GM23248 (cell line): ENCODE data around the gene YJEFN3. TPM values are rescaled to one million over a fixed set of nuclear protein-coding genes. Genes with fewer than 3 reads are reported as not detected.

Experiments used
- DNase-seq: peaks from one replicate; pipeline ENCODE4 v3.0.0-alpha.2; 2015
- H2AFZ ChIP-seq: fragments of 200-600 bp; sonication (generic); 2 replicates; pipeline ENCODE4 v1.6.1; 2016; ENCODE audit warnings: antibody characterized with exemption
- H3F3A ChIP-seq: fragments of 200-600 bp; sonication (generic); 2 replicates; pipeline ENCODE4 v1.6.1; 2016; ENCODE audit warnings: mild to moderate bottlenecking, antibody characterized with exemption, mixed run types; ENCODE audit not compliant: insufficient read depth
- H3K27ac ChIP-seq: fragments of 200-600 bp; sonication (generic); 2 replicates; pipeline ENCODE4 v1.5.1; 2016; ENCODE audit warnings: mild to moderate bottlenecking
- H3K27me3 ChIP-seq: fragments of 200-600 bp; sonication (generic); replicated peaks from 2 replicates; pipeline ENCODE4 v1.6.1; 2016; ENCODE audit warnings: mild to moderate bottlenecking; ENCODE audit not compliant: insufficient read depth
- H3K36me3 ChIP-seq: fragments of 200-600 bp; sonication (generic); 2 replicates; pipeline ENCODE4 v1.6.1; 2016; ENCODE audit warnings: low read depth, mild to moderate bottlenecking
- H3K4me1 ChIP-seq: fragments of 200-600 bp; sonication (generic); 2 replicates; pipeline ENCODE4 v1.6.1; 2016; ENCODE audit warnings: mild to moderate bottlenecking; ENCODE audit not compliant: insufficient read depth
- H3K4me2 ChIP-seq: fragments of 200-600 bp; sonication (generic); one replicate; pipeline ENCODE4 v1.6.1; 2016; ENCODE audit warnings: mild to moderate bottlenecking; ENCODE audit not compliant: unreplicated experiment
- H3K4me3 ChIP-seq: fragments of 200-600 bp; sonication (generic); 2 replicates; pipeline ENCODE4 v1.5.1; 2016; ENCODE audit warnings: mild to moderate bottlenecking
- H3K79me2 ChIP-seq: fragments of 200-600 bp; sonication (generic); 2 replicates; pipeline ENCODE4 v1.6.1; 2016; ENCODE audit warnings: mild to moderate bottlenecking; ENCODE audit not compliant: insufficient read depth
- H3K9ac ChIP-seq: fragments of 200-600 bp; sonication (generic); 2 replicates; pipeline ENCODE4 v1.6.1; 2016; ENCODE audit warnings: mild to moderate bottlenecking
- H3K9me2 ChIP-seq: fragments of 200-600 bp; sonication (generic); 2 replicates; pipeline ENCODE4 v1.6.1; 2016; ENCODE audit warnings: mixed run types, mild to moderate bottlenecking, moderate library complexity; ENCODE audit not compliant: insufficient read depth
- H3K9me3 ChIP-seq: fragments of 200-600 bp; sonication (generic); one replicate; pipeline ENCODE4 v1.6.1; 2017; ENCODE audit warnings: low read depth
- H4K20me1 ChIP-seq: fragments of 200-600 bp; sonication (generic); 2 replicates; pipeline ENCODE4 v1.6.0; 2016; ENCODE audit not compliant: insufficient read depth
- EZH2 ChIP-seq: fragments of 200-600 bp; sonication (generic); IDR thresholded peaks from 2 replicates; pipeline ENCODE4 v1.6.1; 2018; ENCODE audit warnings: antibody characterized with exemption, mild to moderate bottlenecking; ENCODE audit not compliant: insufficient read depth, poor library complexity, severe bottlenecking
- EZH2phosphoT487 ChIP-seq: fragments of 200-600 bp; sonication (generic); IDR thresholded peaks from 2 replicates; pipeline ENCODE4 v1.6.1; 2018; ENCODE audit warnings: antibody characterized with exemption, moderate library complexity, mild to moderate bottlenecking, low read depth; ENCODE audit not compliant: insufficient read depth
- WGBS, 2 experiments: methylation state at CpG; one replicate each; pipeline ENCODE4 v1.1.6; 2015 to 2017; ENCODE audit warnings: low lambda C conversion rate in 2 of 2, low coverage in 1 of 2; ENCODE audit errors: missing lambda C conversion rate in 2 of 2; 5-methylcytosine and 5-hydroxymethylcytosine counted together
- in situ Hi-C: fragments of 300-500 bp; cut with MboI; formaldehyde crosslinking; loops from 2 replicates; pipeline ENCODE4 v1.15.0; 2020
- polyA plus RNA-seq: library from polyadenylated mRNA; unstranded; fragments of >200 nt; fragmentation: Nextera tagmentation; extraction: Ambion mirVana; gene quantifications from 2 replicates; pipeline ENCODE4 v1.2.1, GENCODE V29; 2016
- total RNA-seq: library from RNA; depleted of rRNA; stranded (reverse); fragments of >200 nt; shearing (Covaris generic); gene quantifications from 2 replicates; pipeline ENCODE4 v1.2.3, GENCODE V29; 2014

Gene YJEFN3
- total and polyA plus RNA-seq, 2 experiments from 2014 or later, result 2.4 TPM; not detected in 1

DNA sequence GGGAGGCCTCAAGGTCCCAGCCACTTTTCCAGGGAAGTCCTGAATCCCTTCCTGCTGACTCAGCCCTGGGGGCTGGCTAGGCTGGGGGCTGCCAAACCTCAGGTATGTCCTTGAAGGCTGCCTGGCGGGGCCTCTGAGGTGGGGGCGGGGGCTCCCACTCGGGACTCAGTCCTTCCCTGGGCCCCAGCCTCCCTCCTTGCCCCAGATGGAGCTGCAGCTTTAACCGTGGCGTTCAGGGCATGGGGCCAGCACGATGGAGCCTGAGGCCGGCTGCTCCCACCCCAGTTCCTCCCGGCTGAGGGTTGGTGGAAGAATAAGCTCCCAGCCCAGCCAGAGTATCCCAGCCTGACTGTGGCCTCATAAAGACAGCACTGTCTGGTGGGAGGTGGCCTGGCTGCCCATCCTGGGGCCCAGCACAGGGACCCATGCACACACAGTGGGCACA, 21.8 kb downstream of the YJEFN3 start:
- TF ChIP-seq EZH2 (no peak), EZH2phosphoT487 (no peak)
- no peak overlapping the region for H3K9ac ChIP-seq
- H3K27ac ChIP-seq, result no peak overlapping the region
- H3K4me1 ChIP-seq, result no peaks in the 10 kb centered on the region
- DNase-seq, result peak; percentile 52
- WGBS, 2 experiments, result 8 to 26% methylated on average over 6 to 8 of the region's 8 CpGs
- no peaks in the 10 kb centered on the region for H3K9me2 ChIP-seq
- no peaks in the 10 kb centered on the region for H3K9me3 ChIP-seq
- H4K20me1 ChIP-seq, result no peaks in the 10 kb centered on the region
- H3K4me2 ChIP-seq, result no peak overlapping the region
- H3F3A ChIP-seq, result no peaks in the 10 kb centered on the region
- in situ Hi-C loops, result no loop called here
- no peaks in the 10 kb centered on the region for H3K79me2 ChIP-seq
- no peak overlapping the region for H2AFZ ChIP-seq
- H3K36me3 ChIP-seq, result no peaks in the 10 kb centered on the region
- no peaks in the 10 kb centered on the region for H3K27me3 ChIP-seq
- H3K4me3 ChIP-seq, result no peak overlapping the region

DNA sequence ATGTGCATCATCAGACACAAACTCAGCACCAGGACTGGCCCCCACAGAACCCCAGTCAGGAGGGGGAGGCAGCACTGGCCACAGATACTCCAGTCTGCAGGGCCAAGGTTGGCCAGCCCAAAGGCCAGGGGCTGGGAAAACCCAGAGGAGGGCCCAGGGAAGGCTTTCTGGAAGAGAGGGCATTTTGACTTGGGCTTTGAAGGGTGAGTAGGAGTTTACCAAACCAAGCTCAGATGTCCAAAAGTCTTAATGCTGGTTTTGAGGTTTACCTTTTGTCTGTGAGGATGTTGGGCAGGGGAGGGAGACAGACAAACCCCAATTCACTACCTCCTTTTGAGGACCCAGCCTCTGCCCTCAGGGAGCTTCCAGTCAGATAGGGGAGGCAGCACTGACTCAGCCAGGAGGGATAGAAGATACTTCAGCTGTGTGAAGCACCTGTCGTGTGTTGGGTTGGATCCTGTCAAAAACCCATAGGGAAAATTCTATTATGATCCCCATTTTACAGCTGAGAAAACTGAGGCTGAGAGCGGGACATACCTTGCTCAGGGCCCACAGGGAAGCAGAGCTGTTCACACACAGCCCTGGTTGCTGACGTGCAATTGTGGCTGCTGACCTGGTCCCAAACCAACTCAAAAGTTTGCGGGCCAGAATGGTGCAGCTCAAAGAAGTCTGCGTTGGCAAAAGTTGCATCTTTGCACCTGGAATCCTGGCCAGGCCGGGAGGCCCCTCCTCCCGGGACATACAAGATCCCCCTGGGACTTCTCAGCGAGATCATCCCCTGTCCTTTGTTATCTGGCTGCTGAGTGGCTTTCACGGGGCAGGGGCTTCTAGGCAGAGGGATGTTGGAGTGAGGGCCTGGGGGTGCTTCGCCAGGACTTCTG, 22.5 kb downstream of the YJEFN3 start:
- no peak overlapping the region for H2AFZ ChIP-seq
- H3K9ac ChIP-seq, result no peak overlapping the region
- H3K27me3 ChIP-seq, result no peaks in the 10 kb centered on the region
- no peak overlapping the region for H3K27ac ChIP-seq
- H3K9me3 ChIP-seq, result no peaks in the 10 kb centered on the region
- no peaks in the 10 kb centered on the region for H3K36me3 ChIP-seq
- no peak for TF ChIP-seq EZH2phosphoT487
- no peak for TF ChIP-seq EZH2
- H3K79me2 ChIP-seq, result no peaks in the 10 kb centered on the region
- no peaks in the 10 kb centered on the region for H4K20me1 ChIP-seq
- no peaks in the 10 kb centered on the region for H3K9me2 ChIP-seq
- 77 to 78% methylated on average over 10 of the region's 10 CpGs for WGBS, 2 experiments
- H3K4me1 ChIP-seq, result no peaks in the 10 kb centered on the region
- no peak overlapping the region for H3K4me2 ChIP-seq
- H3F3A ChIP-seq, result no peaks in the 10 kb centered on the region
- DNase-seq, result no peak
- in situ Hi-C loops, result no loop called here
- no peak overlapping the region for H3K4me3 ChIP-seq

DNA sequence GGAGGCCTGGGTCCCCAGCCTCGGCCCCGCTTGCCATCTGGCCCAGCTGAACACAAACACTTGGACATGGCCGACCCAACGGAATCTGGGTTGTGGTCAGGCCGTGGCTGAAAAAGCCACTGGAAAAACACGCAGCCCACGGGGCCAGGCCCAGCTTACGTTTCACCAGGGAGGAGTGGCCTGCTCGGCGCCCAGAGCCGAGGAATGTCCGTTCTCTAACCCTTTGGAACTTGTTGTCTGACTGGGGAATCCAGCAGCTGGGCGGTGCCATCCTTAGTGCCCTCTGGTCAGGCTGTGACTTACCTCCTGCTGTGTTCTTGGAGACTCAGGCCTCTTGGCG, 23.1 kb downstream of the YJEFN3 start:
- WGBS, 2 experiments, result 84 to 86% methylated on average over 14 of the region's 14 CpGs
- no peak overlapping the region for H2AFZ ChIP-seq
- no peak overlapping the region for H3K4me3 ChIP-seq
- no peaks in the 10 kb centered on the region for H3K79me2 ChIP-seq
- no peak overlapping the region for H3K4me2 ChIP-seq
- DNase-seq, result no peak
- no peaks in the 10 kb centered on the region for H3K4me1 ChIP-seq
- H3K36me3 ChIP-seq, result no peaks in the 10 kb centered on the region
- H3K9ac ChIP-seq, result no peak overlapping the region
- H3F3A ChIP-seq, result no peaks in the 10 kb centered on the region
- H4K20me1 ChIP-seq, result no peaks in the 10 kb centered on the region
- no peaks in the 10 kb centered on the region for H3K9me2 ChIP-seq
- no peak for TF ChIP-seq EZH2
- no peak for TF ChIP-seq EZH2phosphoT487
- no peaks in the 10 kb centered on the region for H3K27me3 ChIP-seq
- no peaks in the 10 kb centered on the region for H3K9me3 ChIP-seq
- in situ Hi-C loops, result no loop called here
- no peak overlapping the region for H3K27ac ChIP-seq

DNA sequence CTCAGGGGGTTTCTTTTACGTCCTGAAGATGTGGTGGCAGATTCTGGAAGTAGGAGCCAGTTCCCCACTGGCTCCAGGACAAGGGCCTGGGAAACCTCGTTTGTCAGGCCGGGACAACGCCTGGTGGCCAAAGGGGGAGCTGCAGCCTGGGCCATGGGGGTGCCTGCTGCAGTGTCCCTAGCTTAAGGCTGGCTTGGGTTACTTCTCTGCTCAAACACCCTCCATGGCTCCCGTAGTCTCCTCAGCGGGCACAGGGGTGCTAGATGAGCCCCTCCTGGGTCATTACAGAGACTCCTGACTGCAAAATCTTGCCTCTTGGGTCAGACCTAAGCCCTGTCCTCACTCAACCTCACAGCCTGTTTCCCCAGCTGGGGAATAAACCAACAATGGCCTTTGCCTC, 24.1 kb downstream of the YJEFN3 start:
- WGBS, 2 experiments, result 64 to 87% methylated on average over 6 of the region's 6 CpGs
- Histone ChIP-seq H3K79me2 (no peaks in the 10 kb centered on the region), H3K4me3 (no peak overlapping the region), H3F3A (no peaks in the 10 kb centered on the region), H2AFZ (no peak overlapping the region), H3K9ac (no peak overlapping the region), H4K20me1 (no peaks in the 10 kb centered on the region), H3K27ac (no peak overlapping the region), H3K4me1 (no peaks in the 10 kb centered on the region), H3K4me2 (no peak overlapping the region), H3K36me3 (no peaks in the 10 kb centered on the region), H3K27me3 (no peaks in the 10 kb centered on the region), H3K9me3 (no peaks in the 10 kb centered on the region), H3K9me2 (no peaks in the 10 kb centered on the region)
- peak; percentile 55 for DNase-seq
- TF ChIP-seq EZH2 (no peak), EZH2phosphoT487 (no peak)
- in situ Hi-C loops, result no loop called here
